ENCODE measurements around the gene ANKS1B.
"Not testable (repeated sequence)": the region's sequence is repeated elsewhere in the genome, so short reads cannot be mapped to it uniquely, and the experiment has no call there.

Gene ANKS1B

DNA sequence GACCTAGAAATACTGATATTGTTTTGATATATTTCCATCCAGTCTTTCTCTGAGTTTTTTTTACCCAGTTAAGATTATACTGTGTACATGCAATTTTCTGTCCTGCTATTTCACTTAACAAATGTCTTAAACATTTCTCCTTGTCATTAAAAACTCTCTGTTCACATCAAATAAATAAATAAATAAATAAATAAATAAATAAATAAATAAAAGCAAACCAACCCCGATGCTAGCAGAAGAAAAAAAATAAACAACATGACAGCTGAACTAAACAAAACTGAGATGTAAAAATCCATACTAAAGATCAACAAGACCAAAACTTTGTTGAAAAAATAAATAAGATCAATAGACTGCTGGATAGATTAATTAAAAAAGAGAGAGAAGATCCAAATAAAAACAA is 407.6 kb downstream of the ANKS1B start:
- DNase-seq (ENCODE audit: low read depth): not testable (repeated sequence)

DNA sequence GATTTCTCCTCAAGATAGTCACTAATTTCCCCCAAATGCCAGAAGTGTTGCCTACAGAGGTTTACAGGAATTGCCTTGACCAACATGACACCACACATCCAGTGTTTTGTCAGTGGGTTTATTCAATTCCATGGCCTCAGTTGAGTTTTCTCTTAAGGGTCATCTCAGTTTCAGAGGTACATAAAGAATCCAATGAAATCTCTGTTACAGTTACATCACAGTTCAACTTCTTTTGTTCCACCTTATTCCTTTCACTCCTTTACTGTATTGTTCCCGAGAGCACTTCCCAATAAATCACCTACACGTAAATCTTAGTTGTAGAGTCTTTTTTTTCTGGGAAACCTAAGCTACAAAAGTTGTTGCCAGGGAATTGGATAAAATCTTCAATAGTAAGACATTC is 410.8 kb downstream of the ANKS1B start:
- DNase-seq (ENCODE audit: low read depth): no peak

- no peak for DNase-seq (ENCODE audit: low read depth)
These were observed 417.7 kb downstream of the ANKS1B start for GRCh38 chr12:99567072-99567471.

- DNase-seq (ENCODE audit: low read depth): no peak
These were observed 426.6 kb downstream of the ANKS1B start for GRCh38 chr12:99558109-99558508.

DNA sequence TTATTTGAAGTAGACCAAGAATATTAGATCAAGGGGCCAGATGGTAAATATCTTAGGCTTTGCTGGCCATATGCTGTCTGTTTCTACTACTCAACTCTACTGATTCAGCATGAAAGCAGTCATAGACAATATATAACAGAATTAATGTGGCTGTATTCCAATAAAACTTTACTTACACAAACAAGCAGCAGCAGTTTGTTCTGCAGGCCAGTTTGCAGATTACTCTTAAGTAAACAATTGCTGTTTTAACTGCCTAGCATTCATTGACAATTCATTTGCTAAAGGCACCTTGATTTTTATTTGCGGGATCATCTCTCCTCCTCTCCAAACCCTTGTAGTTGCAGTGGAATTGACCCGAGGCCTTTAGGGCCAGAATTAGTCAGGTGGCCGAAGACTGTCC is 431.3 kb downstream of the ANKS1B start:
- DNase-seq (ENCODE audit: low read depth): no peak

DNA sequence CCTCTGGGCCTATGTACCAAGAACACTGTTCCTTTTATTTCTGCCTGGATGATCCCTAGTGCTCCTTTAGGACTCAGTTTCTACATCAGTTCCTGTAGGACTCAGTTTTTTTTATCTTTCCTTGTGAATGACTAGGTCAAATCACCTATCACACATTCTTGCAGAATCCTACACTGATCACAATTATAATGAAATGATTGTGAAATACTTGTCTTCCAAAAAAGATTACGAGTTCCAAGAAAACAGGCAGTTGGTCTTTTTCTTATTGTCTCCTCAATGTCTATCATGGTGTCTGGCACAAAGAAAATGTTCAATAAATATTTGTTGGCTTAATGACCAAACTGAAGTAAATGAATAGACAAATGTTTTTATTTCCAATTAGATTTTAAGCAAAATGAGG is 432.7 kb downstream of the ANKS1B start:
- no peak for DNase-seq (ENCODE audit: low read depth)

- DNase-seq (ENCODE audit: low read depth): no peak
These were observed 435.1 kb downstream of the ANKS1B start for GRCh38 chr12:99549651-99550050.

DNA sequence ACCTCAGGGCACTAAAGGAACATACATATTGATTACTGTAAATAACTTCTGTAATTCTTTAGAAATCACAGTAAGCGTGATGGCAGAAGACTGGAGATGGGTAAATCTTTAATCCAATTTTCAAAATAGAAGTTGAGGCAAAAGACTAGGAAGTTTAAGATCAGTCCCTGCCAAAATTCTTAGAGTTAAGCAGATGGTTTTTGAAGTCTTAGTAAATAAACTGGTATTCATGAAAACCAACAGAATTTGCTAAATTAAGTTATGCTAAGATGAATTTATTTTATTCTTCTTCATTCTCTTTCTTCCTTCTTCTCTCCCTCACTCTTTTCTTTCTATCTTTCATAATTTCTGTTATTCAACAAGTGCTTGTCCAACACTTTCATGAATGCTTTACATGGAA is 435.5 kb downstream of the ANKS1B start:
- DNase-seq (ENCODE audit: low read depth): no peak

DNA sequence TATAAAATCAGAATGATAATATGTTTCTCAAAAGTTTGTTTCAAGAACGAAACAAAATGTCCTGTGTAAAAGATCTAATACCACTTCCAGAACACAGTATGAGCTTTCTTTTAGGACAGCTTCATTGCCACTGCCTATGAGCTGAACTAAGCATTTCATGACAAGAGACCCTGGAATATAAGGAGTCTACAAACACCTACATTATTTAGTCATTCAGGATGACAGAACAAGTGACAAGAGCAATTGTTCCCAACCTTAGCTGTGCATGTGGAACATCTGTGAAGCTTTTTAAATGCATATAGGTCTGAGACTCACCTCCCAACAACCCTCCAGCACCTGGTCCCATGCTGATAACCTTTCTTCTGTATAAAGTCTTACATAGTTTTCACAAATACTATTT is 440.3 kb downstream of the ANKS1B start:
- no peak for DNase-seq (ENCODE audit: low read depth)

GRCh38 chr12:99529966-99530365 is 454.8 kb downstream of the ANKS1B start:
- DNase-seq (ENCODE audit: low read depth): no peak

DNA sequence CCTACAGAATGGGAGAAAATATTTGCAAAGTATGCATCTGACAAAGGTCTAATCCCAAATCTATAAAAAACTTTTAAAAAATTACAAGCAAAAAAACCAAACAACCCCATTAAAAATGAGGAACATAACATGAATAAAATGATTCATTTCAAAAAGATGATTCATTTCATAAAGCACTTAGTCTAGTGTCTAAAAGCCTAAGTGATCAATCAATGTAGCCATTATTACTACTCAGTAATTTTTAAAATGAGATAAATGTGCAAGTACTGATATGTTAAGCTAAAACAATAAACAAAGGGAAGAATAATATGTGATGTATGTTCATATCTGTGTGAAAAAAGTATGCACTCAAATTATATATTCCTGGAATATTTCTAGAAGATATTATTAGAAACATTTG is 456.3 kb downstream of the ANKS1B start:
- DNase-seq (ENCODE audit: low read depth): no peak

DNA sequence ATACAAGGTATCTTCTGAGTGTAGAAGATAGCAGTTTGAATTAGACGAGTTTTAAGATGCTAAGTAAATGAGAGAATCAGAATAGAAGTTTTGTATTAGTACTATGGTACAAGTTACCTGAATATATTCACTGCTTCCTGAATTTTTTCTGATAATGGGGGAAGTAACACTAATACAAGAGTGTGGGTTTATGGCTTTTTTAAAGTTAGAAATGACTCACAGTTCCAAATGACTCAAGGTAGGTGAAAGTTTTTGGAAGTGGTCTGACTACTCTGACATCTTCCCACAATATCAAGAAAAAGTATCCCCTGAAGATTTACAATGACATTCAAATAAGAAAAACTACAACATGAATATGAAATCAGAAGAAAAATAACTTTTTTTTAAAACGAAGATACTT is 460.9 kb downstream of the ANKS1B start:
- DNase-seq (ENCODE audit: low read depth): no peak

DNA sequence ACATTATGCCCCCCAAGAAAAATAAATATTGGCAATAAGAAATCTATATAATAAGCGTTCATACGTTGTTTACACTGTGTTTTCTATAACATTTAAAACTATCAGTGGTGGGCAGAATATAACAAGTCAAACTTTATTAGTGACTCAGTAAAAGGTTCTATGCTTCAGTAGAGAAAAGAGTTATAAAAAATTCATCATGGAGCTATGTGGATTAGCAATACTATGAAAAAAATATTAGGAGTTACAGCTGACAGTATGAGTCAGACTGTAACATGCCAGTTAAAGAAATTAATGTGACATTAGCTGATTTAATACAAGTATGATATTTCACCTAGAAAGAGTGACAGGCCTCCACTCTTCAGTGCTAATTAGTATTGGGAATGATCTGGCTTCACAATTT is 462.3 kb downstream of the ANKS1B start:
- no peak for DNase-seq (ENCODE audit: low read depth)

GRCh38 chr12:99521664-99522063 is 463.1 kb downstream of the ANKS1B start:
- DNase-seq (ENCODE audit: low read depth): no peak

DNA sequence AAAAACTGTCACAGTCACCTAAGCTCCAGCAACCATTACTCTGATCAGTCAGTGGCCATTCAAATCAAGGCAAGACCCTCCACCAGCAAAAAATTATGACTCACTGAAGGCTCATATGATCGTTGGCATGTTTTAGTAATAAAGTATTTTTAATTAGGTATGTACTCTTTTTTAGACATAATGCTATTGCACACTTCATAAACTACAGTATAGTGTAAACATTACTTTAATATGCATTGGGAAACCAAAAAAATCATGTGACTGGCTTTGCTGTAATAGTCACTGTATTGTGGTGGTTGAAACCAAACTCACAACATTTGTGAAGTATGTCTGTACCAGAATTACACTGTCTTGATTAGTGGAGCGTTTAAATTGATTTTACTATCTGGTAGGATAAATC is 471.7 kb downstream of the ANKS1B start:
- no peak for DNase-seq (ENCODE audit: low read depth)

- no peak for DNase-seq (ENCODE audit: low read depth)
These were observed 478.9 kb downstream of the ANKS1B start for GRCh38 chr12:99505805-99506204.

DNA sequence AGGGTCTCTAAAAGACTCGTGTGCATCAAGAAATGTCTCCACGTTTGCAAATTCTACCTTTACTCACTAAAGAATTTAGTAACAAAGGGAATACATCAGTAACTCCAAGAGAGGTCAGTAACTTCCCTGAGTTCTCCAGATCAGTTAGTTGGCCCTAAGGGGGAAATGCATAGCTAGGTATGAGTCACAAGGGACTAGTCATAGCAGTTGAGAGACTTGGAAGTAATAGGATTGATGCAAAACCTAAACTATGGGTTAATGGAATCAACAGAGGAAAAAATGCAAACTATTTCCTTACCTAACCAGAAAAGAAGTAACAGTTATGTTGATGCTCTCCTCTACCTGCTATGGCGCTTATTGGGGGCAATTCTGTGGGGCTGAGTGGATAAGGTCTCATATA is 486.0 kb downstream of the ANKS1B start:
- no peak for DNase-seq (ENCODE audit: low read depth)

DNA sequence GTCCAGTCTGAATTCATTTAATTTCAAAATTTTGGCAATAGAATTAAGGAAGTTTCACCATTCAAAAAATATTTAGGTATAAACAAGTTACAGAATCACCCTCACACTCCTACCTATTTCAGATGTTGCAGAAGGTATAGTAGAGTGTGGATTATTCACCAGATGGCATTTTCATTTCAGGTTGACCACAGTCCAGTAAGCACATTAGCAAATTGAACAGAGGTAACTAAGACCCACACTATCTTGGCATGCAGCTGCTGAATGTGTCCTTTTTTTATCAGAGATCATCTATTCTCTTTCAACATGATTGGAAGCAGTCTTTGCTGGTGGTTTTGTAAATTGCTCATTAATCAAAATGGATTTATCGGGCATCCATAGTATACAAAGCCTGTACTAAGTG is 488.9 kb downstream of the ANKS1B start:
- no peak for DNase-seq (ENCODE audit: low read depth)

- no peak for DNase-seq (ENCODE audit: low read depth)
These were observed 491.5 kb downstream of the ANKS1B start for GRCh38 chr12:99493197-99493596.

GRCh38 chr12:99486277-99486676 is 498.5 kb downstream of the ANKS1B start:
- no peak for DNase-seq (ENCODE audit: low read depth)

DNA sequence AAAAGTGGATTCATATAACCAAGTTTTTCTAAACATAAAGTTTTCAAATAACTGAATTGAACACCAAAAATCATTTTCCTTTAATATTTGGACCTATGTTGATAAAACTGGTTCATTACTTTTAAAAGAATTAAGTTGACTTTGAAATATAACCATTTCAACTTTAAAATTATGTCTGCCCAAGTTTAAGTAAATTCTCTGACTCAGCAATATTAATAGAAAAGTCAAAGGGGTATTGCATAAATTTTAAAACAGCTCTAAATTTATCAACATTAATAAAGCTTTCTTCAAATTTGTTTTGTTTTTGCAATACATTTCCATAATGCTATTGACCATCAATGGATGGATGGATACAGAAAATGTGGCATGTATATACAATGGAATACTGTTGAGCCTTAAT is 505.6 kb downstream of the ANKS1B start:
- DNase-seq (ENCODE audit: low read depth): no peak

DNA sequence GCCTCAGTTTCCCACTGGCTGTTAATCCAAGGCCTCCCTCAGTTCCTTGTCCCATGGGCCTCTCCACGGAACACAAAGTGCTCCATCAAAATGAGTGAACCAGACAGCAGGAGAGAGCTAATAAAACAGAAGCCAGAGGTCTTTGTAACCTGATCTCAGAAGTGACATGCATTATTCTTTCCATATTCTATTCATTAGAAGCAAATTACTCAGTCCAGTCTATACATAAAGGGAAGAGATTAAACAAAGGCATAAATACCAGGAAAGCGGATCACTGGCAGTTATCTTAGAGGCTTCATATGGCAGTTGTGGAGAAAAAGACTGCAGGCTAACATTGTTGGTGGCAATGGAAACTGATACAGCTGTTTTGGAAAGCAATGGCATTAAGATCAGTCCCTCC is 507.8 kb downstream of the ANKS1B start:
- no peak for DNase-seq (ENCODE audit: low read depth)

DNA sequence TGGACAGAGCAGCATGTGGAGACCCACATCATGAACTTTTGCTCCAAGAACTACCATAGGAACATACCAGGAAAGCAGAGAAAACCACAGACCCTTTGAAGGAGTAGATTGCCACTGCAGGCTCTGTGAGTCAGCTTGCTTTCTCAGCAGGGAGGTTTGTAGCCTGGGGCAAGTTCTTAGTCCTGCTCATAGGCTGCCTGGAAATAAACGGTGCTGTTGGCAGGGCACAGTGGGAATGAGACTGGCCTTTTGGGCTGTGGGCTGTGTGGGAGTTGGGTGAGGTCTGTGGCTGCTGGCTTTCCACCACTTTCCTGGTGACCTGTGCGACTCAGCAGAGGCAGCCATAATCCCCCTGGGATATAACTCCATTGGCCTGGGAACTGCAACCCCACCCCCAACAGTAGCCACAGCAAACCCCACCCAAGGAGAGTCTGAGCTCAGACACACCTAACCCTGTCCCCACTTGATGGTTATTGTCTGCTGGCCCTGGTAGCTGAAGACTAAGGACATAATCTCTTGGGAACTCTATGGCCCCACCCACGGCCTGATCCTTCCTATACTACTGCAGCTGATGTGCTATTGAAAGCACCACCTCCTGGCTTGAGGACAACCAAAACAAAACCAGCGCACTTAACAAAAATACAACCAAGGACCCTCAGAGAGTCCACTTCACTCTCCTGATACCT is 529.2 kb downstream of the ANKS1B start:
- DNase-seq (ENCODE audit: low read depth): no peak

DNA sequence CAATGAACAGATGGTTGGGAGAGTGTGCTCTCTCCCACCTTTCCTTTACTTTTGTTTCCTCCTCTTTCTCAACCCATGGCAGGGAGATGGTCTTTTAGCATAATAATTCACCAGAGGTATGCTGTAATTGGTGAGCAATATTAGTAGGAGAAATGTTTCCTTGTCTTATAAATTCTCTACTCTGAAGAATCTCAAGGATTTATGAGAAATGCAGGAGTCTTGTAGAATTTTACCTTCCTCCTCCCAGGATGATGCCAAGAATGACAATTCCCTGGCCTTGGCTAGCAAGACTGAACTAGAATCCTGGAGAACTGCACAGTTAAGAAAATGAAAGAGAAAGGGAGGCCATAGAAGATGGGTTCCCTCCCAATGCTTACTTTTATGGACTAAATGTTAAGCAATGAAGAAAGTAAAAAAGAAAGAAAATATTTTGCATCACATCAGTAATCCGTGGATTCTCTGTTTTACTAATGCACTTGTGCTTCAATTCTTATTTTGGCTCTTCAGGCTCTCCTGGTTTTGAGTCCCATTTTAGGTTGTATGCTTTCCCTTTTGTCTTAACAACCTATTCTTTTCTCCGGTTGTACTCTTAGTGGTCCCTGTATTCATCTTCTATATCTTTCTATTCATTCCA is 530.1 kb downstream of the ANKS1B start:
- DNase-seq (ENCODE audit: low read depth): no peak

Measured in stimulated activated CD8-positive, alpha-beta memory T cell treated with anti-CD3 and anti-CD28 coated beads, Interleukin-12 subunit alpha, Interleukin-12 subunit beta, amount 100 ng/mL, for 4 hours (primary cell).